GM19351 (cell line): ENCODE data around the gene VAPA.

Source experiments
- ATAC-seq: cut with Tn5 transposase; IDR thresholded peaks from one replicate; pipeline ENCODE4 v1.9.1; 2021; ENCODE audit warnings: mild to moderate bottlenecking, moderate library complexity; ENCODE audit not compliant: unreplicated experiment

VAPA gene

DNA sequence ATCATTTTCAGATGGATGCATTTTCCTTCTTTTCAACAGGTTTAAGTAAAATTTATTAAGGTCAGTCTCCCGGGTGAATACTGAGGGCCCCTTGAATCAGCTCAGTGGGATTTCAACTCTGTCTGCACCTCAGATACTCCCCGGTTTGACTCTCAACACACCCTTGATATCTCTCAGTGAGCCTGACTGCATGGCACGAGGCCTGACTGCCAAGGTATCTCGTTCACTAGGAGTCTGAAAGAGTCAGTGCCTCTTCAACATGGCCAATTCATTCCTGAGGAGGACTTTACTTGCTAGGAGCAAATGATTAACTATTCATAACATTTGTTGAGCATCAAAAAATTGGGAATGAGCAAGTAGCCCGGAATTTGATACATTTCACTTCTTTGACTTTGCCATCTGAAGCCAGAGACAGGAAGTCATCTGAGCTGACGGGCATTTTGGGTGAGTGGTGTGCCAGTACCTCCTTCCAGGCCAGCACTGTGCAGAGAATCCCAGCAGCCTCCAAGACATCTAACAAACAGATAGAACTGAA is 81.0 kb downstream of the VAPA start:
- ATAC-seq, result no peak

DNA sequence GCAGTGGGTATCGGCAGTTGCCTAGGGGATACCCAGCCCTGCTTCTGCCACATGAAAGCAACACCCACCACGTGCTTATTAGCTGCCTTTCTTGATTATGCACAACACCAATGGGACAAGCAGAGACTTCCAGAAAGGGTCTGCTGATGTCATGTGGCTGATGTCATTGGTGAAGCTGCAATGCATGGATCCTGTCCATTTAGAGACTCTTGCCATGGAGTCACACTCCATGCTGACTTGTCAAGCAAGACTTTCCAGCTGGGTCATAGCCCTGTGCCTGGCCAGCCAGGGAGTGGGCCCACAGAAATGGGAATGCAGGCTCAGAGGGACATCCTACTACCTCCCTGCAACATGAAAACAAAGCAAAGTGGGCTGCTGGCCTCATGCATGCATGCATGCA is 81.8 kb downstream of the VAPA start:
- ATAC-seq, result no peak

DNA sequence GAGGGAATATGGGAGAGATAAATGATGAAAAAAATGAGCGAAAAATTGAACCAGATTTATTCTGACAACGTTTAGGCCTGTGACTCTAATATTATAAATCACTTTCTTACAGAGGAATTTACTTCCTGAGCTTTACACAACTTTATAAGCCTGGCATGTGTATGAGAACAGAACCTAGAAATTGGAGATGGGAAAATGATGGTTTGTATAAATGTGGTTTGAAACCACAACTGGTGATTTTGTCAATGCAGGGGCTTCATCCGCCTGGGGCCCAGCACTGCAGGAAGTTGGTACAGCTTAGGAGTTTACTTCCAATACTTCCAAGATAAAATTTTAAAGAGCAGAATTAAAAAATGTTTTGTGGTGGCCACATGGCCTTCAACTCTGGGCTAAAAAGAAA is 82.3 kb downstream of the VAPA start:
- ATAC-seq, result no peak

DNA sequence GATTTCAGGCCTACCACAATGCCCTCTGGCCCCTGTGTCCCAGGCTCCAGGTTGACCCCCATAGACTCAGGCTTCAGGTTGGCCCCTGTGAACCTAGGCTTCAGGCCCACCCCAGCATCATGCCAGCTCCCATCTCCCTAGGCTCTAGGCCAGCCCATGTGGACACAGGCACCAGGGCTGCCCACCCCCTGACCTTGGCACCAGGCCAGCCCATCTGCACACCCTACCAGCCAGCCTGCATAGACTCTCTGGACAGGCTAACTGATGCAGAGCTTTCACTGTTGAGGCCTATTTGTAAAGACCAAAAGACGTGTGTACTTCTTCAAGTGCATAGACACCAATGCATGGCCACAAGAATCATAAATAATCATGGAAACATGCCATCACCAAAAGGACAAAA is 83.9 kb downstream of the VAPA start:
- ATAC-seq, result no peak

- ATAC-seq, result no peak
These were observed 84.5 kb downstream of the VAPA start for GRCh38 chr18:9998330-9998729.

DNA sequence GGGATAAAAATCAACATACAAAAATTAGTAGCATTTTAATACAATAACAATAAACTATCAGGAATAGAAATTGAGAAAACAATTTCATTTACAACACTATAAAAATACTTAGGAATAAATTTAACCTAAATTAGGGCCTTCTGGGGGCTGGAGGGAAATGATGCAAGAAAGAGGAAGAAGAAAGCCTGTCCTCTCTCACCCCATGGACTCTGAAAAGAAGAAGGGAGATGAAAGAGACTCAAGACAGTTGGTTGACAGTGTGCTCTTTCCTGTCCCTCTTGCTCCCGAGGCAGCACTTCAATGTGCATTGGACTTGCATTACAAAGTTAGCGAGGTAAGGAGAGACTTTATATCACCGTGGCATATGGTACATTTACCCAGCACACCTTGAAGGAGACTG is 88.5 kb downstream of the VAPA start:
- no peak for ATAC-seq

DNA sequence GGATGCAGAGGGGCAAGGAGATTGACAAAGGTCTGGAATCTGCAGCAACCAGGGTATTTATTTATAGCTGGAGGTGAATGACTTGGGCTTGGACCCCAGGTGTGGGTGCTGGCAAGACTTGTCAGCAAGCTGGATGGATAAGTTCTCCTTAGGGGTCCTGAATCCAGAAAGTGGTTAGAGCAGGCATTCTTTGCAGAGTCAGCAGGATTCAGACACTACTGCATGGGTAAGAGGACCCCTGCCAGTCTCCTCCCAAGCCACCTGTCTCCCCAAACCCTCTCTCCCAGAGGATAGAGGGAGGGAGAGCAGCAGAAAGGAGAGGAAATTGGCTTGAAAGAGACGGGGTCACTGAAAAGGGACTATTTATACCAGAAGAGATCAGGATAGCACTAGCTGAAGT is 89.5 kb downstream of the VAPA start:
- no peak for ATAC-seq

DNA sequence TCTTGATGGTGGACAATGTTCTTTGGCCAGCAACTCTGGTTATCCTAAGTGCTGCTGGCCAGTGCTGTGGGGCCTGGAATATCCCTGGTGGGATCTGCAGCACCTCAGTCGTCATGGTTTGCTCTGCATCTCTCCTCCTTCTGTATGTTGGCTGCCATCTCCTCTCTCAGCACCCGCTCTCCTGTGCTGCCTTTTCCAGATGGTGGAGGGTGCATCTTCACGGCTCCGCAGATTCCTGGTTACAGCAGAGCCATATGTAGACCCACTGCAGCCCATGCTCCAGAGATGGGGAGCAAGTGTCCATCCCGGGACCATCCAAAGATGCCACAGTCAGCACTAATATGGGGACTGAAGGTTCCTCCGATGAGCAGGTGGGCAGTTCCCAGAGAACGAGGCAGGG is 90.0 kb downstream of the VAPA start:
- ATAC-seq, result no peak

GRCh38 chr18:10006311-10006893 is 92.6 kb downstream of the VAPA start:
- no peak for ATAC-seq

GRCh38 chr18:10008006-10008647 is 94.3 kb downstream of the VAPA start:
- no peak for ATAC-seq
